Measurements from ENCODE around the gene MRPS25.

The MRPS25 gene

DNA sequence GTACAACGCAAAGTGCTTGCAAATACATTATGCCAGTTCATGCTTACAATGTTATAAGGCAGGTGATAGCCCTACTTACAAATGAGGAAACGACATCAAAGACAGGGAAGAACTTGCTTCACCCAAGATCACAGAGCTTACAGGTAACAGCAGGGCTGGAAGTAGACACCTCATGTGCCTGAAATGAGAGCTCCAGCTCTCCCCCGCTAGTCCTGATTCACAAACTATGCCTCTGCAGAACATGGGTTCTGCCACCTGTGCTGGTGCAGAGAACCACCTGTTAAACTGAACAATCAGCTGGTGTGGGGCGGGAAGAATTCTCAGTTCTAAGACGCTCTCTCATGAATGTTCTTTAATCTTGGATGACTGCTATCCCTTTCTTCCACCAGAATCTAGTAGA, 26.5 kb upstream of the MRPS25 start:
- no peak overlapping the region for H3K27ac ChIP-seq (ENCODE audit: low read length)
- H3K4me2 ChIP-seq (ENCODE audit: insufficient read depth, low read length), result no peak overlapping the region
- TF ChIP-seq, protein P1, sequence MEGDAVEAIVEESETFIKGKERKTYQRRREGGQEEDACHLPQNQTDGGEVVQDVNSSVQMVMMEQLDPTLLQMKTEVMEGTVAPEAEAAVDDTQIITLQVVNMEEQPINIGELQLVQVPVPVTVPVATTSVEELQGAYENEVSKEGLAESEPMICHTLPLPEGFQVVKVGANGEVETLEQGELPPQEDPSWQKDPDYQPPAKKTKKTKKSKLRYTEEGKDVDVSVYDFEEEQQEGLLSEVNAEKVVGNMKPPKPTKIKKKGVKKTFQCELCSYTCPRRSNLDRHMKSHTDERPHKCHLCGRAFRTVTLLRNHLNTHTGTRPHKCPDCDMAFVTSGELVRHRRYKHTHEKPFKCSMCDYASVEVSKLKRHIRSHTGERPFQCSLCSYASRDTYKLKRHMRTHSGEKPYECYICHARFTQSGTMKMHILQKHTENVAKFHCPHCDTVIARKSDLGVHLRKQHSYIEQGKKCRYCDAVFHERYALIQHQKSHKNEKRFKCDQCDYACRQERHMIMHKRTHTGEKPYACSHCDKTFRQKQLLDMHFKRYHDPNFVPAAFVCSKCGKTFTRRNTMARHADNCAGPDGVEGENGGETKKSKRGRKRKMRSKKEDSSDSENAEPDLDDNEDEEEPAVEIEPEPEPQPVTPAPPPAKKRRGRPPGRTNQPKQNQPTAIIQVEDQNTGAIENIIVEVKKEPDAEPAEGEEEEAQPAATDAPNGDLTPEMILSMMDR (IDR thresholded peaks at IDR 0.05; ENCODE audit: borderline replicate concordance, extremely low read depth, low read length, poor library complexity, severe bottlenecking), result no peak
- no peak for TF ChIP-seq EZH2 (IDR thresholded peaks at IDR 0.05; ENCODE audit: borderline replicate concordance, low read depth, low read length, severe bottlenecking)
- DNase-seq (no peak), ATAC-seq (ENCODE audit: insufficient read depth, low read depth) (no peak)
- peaks cover 64% of the 10 kb centered on the region for H3K36me3 ChIP-seq (ENCODE audit: insufficient read depth, low read length)
- peaks cover 8% of the 10 kb centered on the region; the same call in 1 of the 2 replicates for H3K79me2 ChIP-seq (ENCODE audit: insufficient read depth, low read length)
- H3K9me3 ChIP-seq (ENCODE audit: insufficient read depth, low read length, severe bottlenecking), result no peaks in the 10 kb centered on the region
- no peak overlapping the region for H3K9ac ChIP-seq (ENCODE audit: low read depth, low read length)
- no peaks in the 10 kb centered on the region for H3K4me1 ChIP-seq (ENCODE audit: insufficient read depth, low read length)
- no peak overlapping the region for H2AFZ ChIP-seq (ENCODE audit: low read depth, low read length)
- H3K4me3 ChIP-seq (ENCODE audit: low read depth in 1 of 2, low read length in 2 of 2), result no peak overlapping the region
- H4K20me1 ChIP-seq (ENCODE audit: insufficient read depth, low read length), result no peaks in the 10 kb centered on the region
- no peaks in the 10 kb centered on the region for H3K27me3 ChIP-seq (ENCODE audit: insufficient read depth, low read length, poor library complexity)

DNA sequence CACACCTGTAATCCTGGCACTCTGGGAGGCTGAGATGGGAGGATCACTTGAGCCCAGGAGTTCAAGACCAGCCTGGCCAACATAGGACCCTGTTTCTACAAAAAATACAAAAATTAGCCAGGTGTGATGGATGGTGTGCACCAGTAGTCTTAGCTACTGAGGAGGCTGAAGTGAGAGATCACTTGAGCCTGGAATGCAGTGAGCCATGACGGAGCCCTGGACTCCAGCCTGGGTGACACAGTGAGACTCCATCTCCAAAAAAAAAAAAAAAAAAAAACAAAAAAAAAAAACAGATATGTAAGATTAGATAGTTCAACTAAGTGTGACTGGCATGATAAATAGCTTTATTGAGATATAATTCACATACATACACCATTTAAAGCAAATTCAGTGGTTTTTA, 24.1 kb upstream of the MRPS25 start:
- no peak for ATAC-seq (ENCODE audit: insufficient read depth, low read depth)
- H3K36me3 ChIP-seq (ENCODE audit: insufficient read depth, low read length), result peaks cover 63% of the 10 kb centered on the region
- no peak for DNase-seq
- no peaks in the 10 kb centered on the region for H4K20me1 ChIP-seq (ENCODE audit: insufficient read depth, low read length)
- no peak overlapping the region for H2AFZ ChIP-seq (ENCODE audit: low read depth, low read length)
- H3K27me3 ChIP-seq (ENCODE audit: insufficient read depth, low read length, poor library complexity), result no peaks in the 10 kb centered on the region
- no peaks in the 10 kb centered on the region for H3K4me1 ChIP-seq (ENCODE audit: insufficient read depth, low read length)
- H3K4me2 ChIP-seq (ENCODE audit: insufficient read depth, low read length), result no peak overlapping the region
- H3K79me2 ChIP-seq (ENCODE audit: insufficient read depth, low read length), result no peaks in the 10 kb centered on the region
- H3K4me3 ChIP-seq (ENCODE audit: low read depth in 1 of 2, low read length in 2 of 2), result no peak overlapping the region
- no peak overlapping the region for H3K9ac ChIP-seq (ENCODE audit: low read depth, low read length)
- no peaks in the 10 kb centered on the region for H3K9me3 ChIP-seq (ENCODE audit: insufficient read depth, low read length, severe bottlenecking)
- TF ChIP-seq, protein P1 (IDR thresholded peaks at IDR 0.05; ENCODE audit: borderline replicate concordance, extremely low read depth, low read length, poor library complexity, severe bottlenecking), result no peak
- TF ChIP-seq EZH2 (IDR thresholded peaks at IDR 0.05; ENCODE audit: borderline replicate concordance, low read depth, low read length, severe bottlenecking), result no peak
- H3K27ac ChIP-seq (ENCODE audit: low read length), result no peak overlapping the region

DNA sequence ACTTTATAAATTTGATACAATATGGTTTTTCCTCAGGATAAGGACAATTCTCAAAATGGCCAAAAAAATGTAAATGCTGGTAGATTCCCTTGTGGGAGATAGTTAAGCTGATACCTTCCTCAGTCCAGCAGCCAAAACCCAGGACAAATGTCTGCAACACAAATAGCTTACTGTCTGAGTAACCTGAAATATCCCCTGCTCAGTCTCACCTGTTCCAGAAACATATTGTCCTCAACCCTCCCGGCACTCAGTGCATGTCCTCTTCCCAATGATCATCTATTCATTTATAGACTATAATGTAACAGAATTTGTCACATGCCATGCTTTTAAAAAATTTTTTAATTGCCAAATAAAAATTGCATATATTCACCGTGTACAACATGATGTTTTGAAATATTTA, 21.6 kb upstream of the MRPS25 start:
- Histone ChIP-seq H2AFZ (ENCODE audit: low read depth, low read length) (no peak overlapping the region), H3K9ac (ENCODE audit: low read depth, low read length) (no peak overlapping the region), H3K4me3 (ENCODE audit: low read depth in 1 of 2, low read length in 2 of 2) (no peak overlapping the region), H3K4me2 (ENCODE audit: insufficient read depth, low read length) (no peak overlapping the region), H3K27me3 (ENCODE audit: insufficient read depth, low read length, poor library complexity) (no peaks in the 10 kb centered on the region), H3K9me3 (ENCODE audit: insufficient read depth, low read length, severe bottlenecking) (no peaks in the 10 kb centered on the region), H3K79me2 (ENCODE audit: insufficient read depth, low read length) (no peaks in the 10 kb centered on the region), H3K36me3 (ENCODE audit: insufficient read depth, low read length) (peaks cover 82% of the 10 kb centered on the region), H3K27ac (ENCODE audit: low read length) (no peak overlapping the region), H4K20me1 (ENCODE audit: insufficient read depth, low read length) (no peaks in the 10 kb centered on the region), H3K4me1 (ENCODE audit: insufficient read depth, low read length) (no peaks in the 10 kb centered on the region)
- DNase-seq, result no peak
- TF ChIP-seq EZH2 (IDR thresholded peaks at IDR 0.05; ENCODE audit: borderline replicate concordance, low read depth, low read length, severe bottlenecking), result no peak
- TF ChIP-seq, protein P1 (IDR thresholded peaks at IDR 0.05; ENCODE audit: borderline replicate concordance, extremely low read depth, low read length, poor library complexity, severe bottlenecking), result no peak
- ATAC-seq (ENCODE audit: insufficient read depth, low read depth), result no peak

DNA sequence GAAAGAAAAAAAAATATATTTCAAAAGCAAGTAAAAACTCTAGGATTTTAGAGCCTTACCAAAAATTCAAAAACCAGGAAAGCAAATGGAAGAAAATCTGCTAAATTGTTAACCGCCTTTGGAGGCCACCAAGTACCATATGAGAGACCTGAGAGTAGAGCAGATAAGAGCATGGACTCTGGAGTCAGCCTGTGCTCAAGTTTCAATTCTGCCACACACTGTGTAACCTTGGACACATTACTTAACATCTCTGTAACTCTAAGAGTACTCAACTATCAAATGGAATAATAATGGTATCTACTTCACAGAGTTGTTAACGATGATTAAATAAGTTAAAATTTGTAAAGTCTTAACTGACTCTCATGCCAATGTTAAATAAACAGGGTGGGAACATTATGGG, 21.1 kb upstream of the MRPS25 start:
- no peak overlapping the region for H3K4me2 ChIP-seq (ENCODE audit: insufficient read depth, low read length)
- no peaks in the 10 kb centered on the region for H4K20me1 ChIP-seq (ENCODE audit: insufficient read depth, low read length)
- H3K9ac ChIP-seq (ENCODE audit: low read depth, low read length), result no peak overlapping the region
- no peak overlapping the region for H2AFZ ChIP-seq (ENCODE audit: low read depth, low read length)
- TF ChIP-seq, protein P1 (IDR thresholded peaks at IDR 0.05; ENCODE audit: borderline replicate concordance, extremely low read depth, low read length, poor library complexity, severe bottlenecking), result no peak
- no peak for TF ChIP-seq EZH2 (IDR thresholded peaks at IDR 0.05; ENCODE audit: borderline replicate concordance, low read depth, low read length, severe bottlenecking)
- no peaks in the 10 kb centered on the region for H3K4me1 ChIP-seq (ENCODE audit: insufficient read depth, low read length)
- H3K36me3 ChIP-seq (ENCODE audit: insufficient read depth, low read length), result peaks cover 82% of the 10 kb centered on the region
- H3K4me3 ChIP-seq (ENCODE audit: low read depth in 1 of 2, low read length in 2 of 2), result no peak overlapping the region
- ATAC-seq (ENCODE audit: insufficient read depth, low read depth) (no peak), DNase-seq (no peak)
- H3K27ac ChIP-seq (ENCODE audit: low read length), result no peak overlapping the region
- no peaks in the 10 kb centered on the region for H3K27me3 ChIP-seq (ENCODE audit: insufficient read depth, low read length, poor library complexity)
- H3K79me2 ChIP-seq (ENCODE audit: insufficient read depth, low read length), result no peaks in the 10 kb centered on the region
- no peaks in the 10 kb centered on the region for H3K9me3 ChIP-seq (ENCODE audit: insufficient read depth, low read length, severe bottlenecking)
